DND-41 (cell line): Measurements from ENCODE around the gene IL12A.

Source experiments
- EZH2 ChIP-seq: IDR thresholded peaks from 3 replicates; pipeline ENCODE4 v1.6.1; 2012; ENCODE audit warnings: borderline replicate concordance, low read depth, mild to moderate bottlenecking, moderate library complexity, low read length, inconsistent platforms; ENCODE audit not compliant: severe bottlenecking
- TF ChIP-seq, protein P1 (sequence below): IDR thresholded peaks from 2 replicates; pipeline ENCODE4 v1.5.1; 2012; ENCODE audit warnings: borderline replicate concordance, low read length, moderate library complexity, mild to moderate bottlenecking; ENCODE audit not compliant: poor library complexity, severe bottlenecking; ENCODE audit errors: extremely low read depth

DNA sequence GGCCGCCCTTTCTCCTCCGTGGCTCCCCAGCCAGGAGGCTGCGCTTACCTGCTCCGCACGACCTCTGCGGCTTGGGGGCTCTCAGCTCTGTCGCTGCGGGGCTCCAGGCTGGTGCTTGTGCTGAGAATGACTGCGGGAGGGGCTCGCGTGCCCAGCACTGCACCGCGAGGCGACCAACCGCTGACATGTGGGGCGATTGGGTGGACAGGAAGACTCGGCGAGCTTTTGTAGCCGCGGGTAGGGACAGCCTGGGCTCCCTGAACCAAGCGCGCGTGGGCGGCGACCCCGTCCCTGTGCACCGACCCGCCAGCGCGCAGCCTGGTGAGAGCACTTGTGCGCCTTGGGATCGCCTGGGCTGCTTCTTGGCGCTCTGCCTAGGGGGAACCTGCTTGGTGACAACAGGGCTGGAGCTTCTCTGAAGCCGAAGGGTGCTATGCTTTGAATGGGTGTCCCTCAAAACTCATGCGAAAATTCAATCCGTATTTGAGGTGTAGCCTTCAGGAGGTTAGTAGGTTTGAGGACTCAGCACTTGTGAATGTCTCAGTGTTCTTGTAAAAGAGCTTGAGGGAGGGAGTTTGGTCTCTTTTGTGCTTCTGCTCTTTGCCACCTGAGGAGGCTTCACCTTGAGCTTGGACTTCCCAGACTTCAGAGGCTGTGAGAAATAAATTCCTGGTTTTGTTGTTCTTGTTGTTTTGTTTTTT, 50.4 kb downstream of the IL12A start:
- TF ChIP-seq, protein P1, sequence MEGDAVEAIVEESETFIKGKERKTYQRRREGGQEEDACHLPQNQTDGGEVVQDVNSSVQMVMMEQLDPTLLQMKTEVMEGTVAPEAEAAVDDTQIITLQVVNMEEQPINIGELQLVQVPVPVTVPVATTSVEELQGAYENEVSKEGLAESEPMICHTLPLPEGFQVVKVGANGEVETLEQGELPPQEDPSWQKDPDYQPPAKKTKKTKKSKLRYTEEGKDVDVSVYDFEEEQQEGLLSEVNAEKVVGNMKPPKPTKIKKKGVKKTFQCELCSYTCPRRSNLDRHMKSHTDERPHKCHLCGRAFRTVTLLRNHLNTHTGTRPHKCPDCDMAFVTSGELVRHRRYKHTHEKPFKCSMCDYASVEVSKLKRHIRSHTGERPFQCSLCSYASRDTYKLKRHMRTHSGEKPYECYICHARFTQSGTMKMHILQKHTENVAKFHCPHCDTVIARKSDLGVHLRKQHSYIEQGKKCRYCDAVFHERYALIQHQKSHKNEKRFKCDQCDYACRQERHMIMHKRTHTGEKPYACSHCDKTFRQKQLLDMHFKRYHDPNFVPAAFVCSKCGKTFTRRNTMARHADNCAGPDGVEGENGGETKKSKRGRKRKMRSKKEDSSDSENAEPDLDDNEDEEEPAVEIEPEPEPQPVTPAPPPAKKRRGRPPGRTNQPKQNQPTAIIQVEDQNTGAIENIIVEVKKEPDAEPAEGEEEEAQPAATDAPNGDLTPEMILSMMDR = no peak
- TF ChIP-seq EZH2 = no peak
